Coronary artery (tissue), 2 donors: ENCODE results near the gene SLC7A4.

Experiments
- DNase-seq: peaks from one replicate; pipeline ENCODE4 v3.0.0-alpha.2; 2017; ENCODE audit warnings: low spot score
- H3K27ac ChIP-seq, 2 donors: fragments of 200-600 bp; sonication (generic); one replicate each; pipeline ENCODE4 v1.5.1; 2016 to 2019
- H3K4me3 ChIP-seq: fragments of 200-600 bp; sonication (generic); 2 replicates; pipeline ENCODE4 v1.5.1; 2016; ENCODE audit warnings: mild to moderate bottlenecking, moderate library complexity
- CTCF ChIP-seq: fragments of 200-600 bp; sonication (generic); IDR thresholded peaks from one replicate; pipeline ENCODE4 v1.5.1; 2019; ENCODE audit warnings: antibody characterized with exemption

SLC7A4 gene

DNA sequence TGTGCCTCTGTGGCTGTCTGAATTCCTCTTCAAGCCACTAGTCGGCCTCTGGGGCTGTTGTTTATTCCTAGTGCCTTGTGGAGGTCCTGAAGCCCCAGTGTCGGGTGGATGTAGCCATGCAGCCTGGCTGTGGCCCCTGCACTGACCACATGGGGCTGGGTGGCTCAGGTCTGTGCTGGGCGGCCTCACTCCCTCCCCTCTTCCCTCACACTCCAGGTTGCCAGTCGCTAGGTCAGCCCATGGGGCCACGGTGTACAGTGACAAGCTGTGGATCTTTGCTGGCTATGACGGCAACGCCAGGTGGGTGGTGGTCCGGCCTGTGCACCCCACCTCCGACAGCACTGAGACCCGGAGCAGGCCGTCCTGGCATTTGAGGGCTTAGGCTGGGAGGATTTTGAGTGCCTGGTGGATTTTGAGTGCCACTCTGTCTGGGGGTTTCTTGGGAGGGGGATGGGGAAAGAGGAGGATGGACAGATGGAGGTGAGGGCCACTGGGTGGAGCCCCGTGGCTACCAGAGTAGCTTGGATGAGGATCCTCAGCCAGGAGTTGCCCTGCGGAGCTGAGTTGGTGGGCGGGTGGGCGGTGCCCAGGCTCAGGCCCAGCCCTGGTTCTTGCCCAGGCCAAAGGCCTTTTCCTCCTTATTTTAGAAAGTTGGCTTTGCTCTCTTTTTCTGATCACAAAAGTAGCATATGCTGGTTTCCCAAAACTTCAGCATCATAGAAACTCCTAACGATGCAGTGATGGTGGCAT lies 43.6 kb downstream of the SLC7A4 start:
- TF ChIP-seq CTCF = no peak
- H3K27ac ChIP-seq = no peak overlapping the region
- no peak overlapping the region for H3K4me3 ChIP-seq
- no peak for DNase-seq

DNA sequence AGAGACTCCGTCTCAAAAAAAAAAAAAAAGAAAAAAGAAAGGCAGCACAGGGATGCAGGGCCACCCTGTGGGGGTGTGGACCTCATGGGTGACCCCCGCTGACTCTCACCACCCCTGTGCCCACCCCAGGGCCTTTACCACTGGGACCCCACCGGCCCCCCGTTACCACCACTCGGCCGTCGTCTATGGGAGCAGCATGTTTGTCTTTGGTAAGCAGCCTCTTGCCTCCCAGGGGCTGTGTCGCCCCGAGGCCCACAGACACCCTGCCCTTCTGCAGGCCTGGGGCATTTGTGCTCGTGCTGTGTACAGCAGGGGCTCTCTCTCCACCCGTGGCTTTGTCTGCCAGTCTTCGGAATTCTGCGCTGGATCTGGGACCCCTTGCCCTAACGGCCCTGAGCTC lies 45.0 kb downstream of the SLC7A4 start:
- no peak for TF ChIP-seq CTCF
- DNase-seq = no peak
- H3K4me3 ChIP-seq = no peak overlapping the region
- no peak overlapping the region for H3K27ac ChIP-seq

GRCh38 chr22:20986365-20986764 lies 46.0 kb downstream of the SLC7A4 start:
- no peak overlapping the region for H3K4me3 ChIP-seq
- DNase-seq = no peak
- no peak overlapping the region for H3K27ac ChIP-seq
- TF ChIP-seq CTCF = no peak

- Histone ChIP-seq H3K4me3 (no peak overlapping the region), H3K27ac (no peak overlapping the region)
- no peak for TF ChIP-seq CTCF
- DNase-seq = no peak
Observed at GRCh38 chr22:20985720-20986119, 46.6 kb downstream of the SLC7A4 start.

DNA sequence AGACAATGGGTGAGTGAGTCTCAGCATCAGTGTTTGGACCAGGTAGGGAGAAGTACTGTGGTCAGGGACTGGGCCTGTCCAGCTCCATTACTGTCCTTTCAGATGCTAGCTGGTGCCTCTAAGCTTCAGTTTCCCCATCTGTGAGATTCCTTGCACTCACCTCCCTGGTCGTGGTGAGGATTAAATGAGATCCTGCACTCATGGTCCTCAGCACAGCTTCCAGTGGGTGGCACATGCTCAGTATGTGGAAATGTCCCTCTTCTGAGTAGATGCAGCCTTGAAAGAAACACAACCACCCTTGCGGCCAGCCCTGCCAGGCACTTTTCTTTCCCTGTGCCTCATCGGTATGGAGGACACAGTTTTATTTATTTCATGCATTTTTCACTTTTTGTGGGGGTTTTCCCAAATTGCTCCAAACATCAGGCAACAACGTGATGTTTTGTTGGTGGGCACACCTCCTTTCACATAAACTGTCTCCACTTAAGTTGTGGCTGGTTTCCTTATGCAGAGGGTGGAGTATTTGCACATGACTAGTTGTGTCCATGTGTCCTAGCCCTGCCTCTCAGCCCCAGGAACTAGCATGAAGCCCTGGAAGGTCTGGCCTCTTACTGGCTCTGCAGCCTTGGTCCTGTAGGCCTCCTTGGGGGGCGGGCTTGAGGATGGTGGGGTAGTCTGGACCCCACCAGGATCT lies 49.1 kb downstream of the SLC7A4 start:
- Histone ChIP-seq H3K27ac (peak overlapping the region in 1 of 2 donors; percentile 90), H3K4me3 (peak overlapping the region; percentile 91)
- TF ChIP-seq CTCF = no peak
- DNase-seq = no peak

DNA sequence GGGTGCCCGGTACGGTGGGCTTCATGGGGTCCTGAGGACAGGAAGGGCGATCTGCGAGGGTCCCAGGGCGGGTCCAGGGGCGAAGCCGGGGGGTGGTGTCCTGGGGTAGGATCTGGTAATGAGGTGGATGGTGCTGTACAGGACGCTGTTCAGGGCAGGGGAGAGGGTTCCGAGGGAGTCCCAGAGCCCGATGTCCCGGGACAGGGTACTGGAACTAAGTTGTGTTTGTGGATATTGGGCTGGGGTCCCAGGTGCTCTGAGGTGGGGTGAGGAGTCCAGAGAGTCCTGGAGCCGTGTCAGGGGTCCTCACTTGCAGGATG lies 49.8 kb downstream of the SLC7A4 start:
- H3K4me3 ChIP-seq = peak overlapping the region; percentile 91
- no peak for TF ChIP-seq CTCF
- DNase-seq = no peak
- peak overlapping the region; percentile 89 to 90 for H3K27ac ChIP-seq
